SU-DHL-6 (cell line): ENCODE results near the gene DOC2B.

Experiments used
- H2AFZ ChIP-seq: fragments of 200-600 bp; sonication (generic); 2 replicates; pipeline ENCODE4 v1.6.1; 2014; ENCODE audit warnings: low read depth, mild to moderate bottlenecking, moderate library complexity, mixed read lengths, antibody characterized with exemption, low read length; ENCODE audit not compliant: severe bottlenecking
- H3F3A ChIP-seq: fragments of 200-600 bp; shearing (Covaris generic); 2 replicates; pipeline ENCODE4 v1.6.0; 2016; ENCODE audit warnings: antibody characterized with exemption, mild to moderate bottlenecking; ENCODE audit not compliant: insufficient read depth
- H3K27ac ChIP-seq: fragments of 200-600 bp; sonication (generic); 2 replicates; pipeline ENCODE4 v1.5.1; 2016; ENCODE audit warnings: low read depth, mild to moderate bottlenecking, low read length, moderate library complexity, mixed read lengths
- H3K27me3 ChIP-seq: fragments of 200-600 bp; sonication (generic), shearing (Covaris generic); 2 replicates; pipeline ENCODE4 v1.6.0; 2014; ENCODE audit warnings: mild to moderate bottlenecking, low read length
- H3K36me3 ChIP-seq: fragments of 200-600 bp; sonication (generic); 2 replicates; pipeline ENCODE4 v1.6.1; 2014; ENCODE audit warnings: mild to moderate bottlenecking, low read length, mixed read lengths
- H3K4me2 ChIP-seq: fragments of 300-600, 200-600 bp; shearing (Covaris generic), sonication (generic); 2 replicates; pipeline ENCODE4 v1.6.0; 2014; ENCODE audit warnings: low read length, low read depth, mild to moderate bottlenecking; ENCODE audit not compliant: poor library complexity, severe bottlenecking
- H3K4me3 ChIP-seq: fragments of 200-600 bp; sonication (generic); 2 replicates; pipeline ENCODE4 v1.5.1; 2014; ENCODE audit warnings: antibody characterized with exemption, low read length, mild to moderate bottlenecking, mixed read lengths; ENCODE audit not compliant: insufficient read depth, poor library complexity, severe bottlenecking
- H3K79me2 ChIP-seq: fragments of 200-600 bp; sonication (generic); 2 replicates; pipeline ENCODE4 v1.6.1; 2014; ENCODE audit warnings: mild to moderate bottlenecking, low read length, moderate library complexity; ENCODE audit not compliant: insufficient read depth
- H3K9ac ChIP-seq: fragments of 200-600 bp; sonication (generic); 2 replicates; pipeline ENCODE4 v1.7.0; 2014; ENCODE audit warnings: mild to moderate bottlenecking, low read length
- H3K9me2 ChIP-seq: fragments of 200-600 bp; sonication (generic); replicated peaks from 2 replicates; pipeline ENCODE4 v1.6.1; 2014; ENCODE audit warnings: low read length; ENCODE audit not compliant: insufficient read depth
- H3K9me3 ChIP-seq: fragments of 200-600 bp; sonication (generic); 2 replicates; pipeline ENCODE4 v1.6.1; 2014; ENCODE audit warnings: low read length, mixed read lengths; ENCODE audit not compliant: insufficient read depth
- H4K20me1 ChIP-seq: fragments of 200-600 bp; sonication (generic); 2 replicates; pipeline ENCODE4 v1.6.1; 2014; ENCODE audit warnings: low read depth, mild to moderate bottlenecking, antibody characterized with exemption, low read length, moderate library complexity, mixed read lengths
- CTCF ChIP-seq: fragments of 200-600 bp; sonication (generic); IDR thresholded peaks from one replicate; pipeline ENCODE4 v1.5.1; 2017; ENCODE audit warnings: antibody characterized with exemption, mild to moderate bottlenecking, low read length, moderate library complexity; ENCODE audit not compliant: insufficient read depth, poor library complexity, severe bottlenecking
- EZH2phosphoT487 ChIP-seq: fragments of 200-600 bp; sonication (generic), shearing (Covaris generic); conservative IDR thresholded peaks from 2 replicates; pipeline ENCODE4 v1.6.1; 2018; ENCODE audit warnings: mild to moderate bottlenecking, antibody characterized with exemption, low read length, moderate library complexity, mixed read lengths

The DOC2B gene

DNA sequence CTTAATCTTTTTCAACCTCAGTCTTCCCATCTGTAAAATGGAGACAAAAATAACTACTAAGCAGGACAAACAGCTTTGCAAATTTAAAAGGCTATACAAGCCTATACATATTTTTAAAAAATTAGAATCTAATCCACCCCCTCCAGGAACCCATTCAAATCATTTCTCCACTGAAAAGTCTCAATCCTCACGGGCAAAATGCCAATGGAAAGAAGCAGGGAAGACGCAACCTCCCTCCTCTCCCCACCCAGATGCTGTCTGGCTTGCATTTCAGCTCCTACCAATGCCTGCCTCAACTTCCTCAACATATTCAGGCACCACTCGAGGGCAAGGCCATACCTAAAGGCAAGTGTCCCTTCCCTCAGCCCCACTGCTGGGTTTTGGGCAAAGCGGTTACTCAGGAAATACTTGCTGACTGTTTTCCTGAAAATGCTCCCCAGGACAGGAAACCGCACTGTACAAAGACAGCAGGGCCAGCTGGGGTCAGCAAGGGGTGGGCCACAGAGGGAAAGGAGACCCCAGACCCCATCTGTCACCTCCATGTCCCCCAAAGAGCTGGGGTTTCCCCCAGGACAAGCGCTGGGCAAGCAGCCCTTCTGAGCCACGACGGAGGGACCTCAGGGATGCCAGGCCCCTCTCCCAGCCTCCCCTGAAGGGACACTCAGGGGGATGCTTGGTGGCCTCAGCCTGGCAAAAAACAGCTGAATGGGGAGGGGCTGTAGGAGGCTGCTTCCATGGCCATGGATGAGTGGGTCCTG, 47.7 kb upstream of the DOC2B start:
- Histone ChIP-seq H3K9me3 (no peaks in the 10 kb centered on the region), H3K79me2 (no peaks in the 10 kb centered on the region), H3K9ac (no peak overlapping the region), H3K36me3 (no peaks in the 10 kb centered on the region), H3K9me2 (no peaks in the 10 kb centered on the region), H2AFZ (no peak overlapping the region), H3K27me3 (no peaks in the 10 kb centered on the region), H3F3A (no peaks in the 10 kb centered on the region), H4K20me1 (no peaks in the 10 kb centered on the region), H3K4me3 (no peak overlapping the region), H3K27ac (no peak overlapping the region), H3K4me2 (no peak overlapping the region)
- TF ChIP-seq CTCF (no peak), EZH2phosphoT487 (no peak)

DNA sequence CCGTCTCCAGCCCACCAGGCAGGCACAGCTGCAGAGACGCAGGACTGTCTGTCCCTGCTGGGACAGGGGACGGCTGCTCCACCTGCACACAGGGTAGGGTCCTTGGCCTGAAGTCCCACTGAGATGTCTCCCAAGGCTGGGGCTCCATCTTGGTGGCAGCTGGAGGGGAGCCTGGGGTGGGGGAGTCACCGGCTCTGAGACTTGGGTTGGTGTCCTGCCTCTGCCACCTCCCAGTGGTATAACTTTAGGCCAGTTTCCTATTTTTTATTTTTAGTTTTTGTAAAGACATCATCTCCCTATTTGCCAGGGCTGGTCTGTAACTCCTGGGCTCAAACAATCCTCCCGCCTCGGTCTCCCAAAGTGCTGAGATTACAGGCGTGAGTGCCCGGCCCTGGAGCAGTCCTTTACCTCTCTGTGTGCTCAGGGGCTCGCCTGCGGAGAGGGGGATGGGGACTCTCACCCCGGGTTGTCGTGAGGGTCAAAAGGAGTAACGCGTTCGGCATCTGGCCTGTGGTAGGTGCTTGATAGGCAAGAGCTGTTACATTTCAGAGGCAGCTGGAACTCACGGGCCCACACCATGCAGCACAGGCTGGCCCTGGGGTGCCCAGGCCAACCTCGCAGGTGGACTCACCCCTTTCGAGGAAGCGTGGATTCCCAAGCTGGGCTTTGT, 46.6 kb upstream of the DOC2B start:
- Histone ChIP-seq H3K36me3 (no peaks in the 10 kb centered on the region), H3K4me3 (no peak overlapping the region), H3K27me3 (no peaks in the 10 kb centered on the region), H3K9ac (no peak overlapping the region), H3F3A (no peaks in the 10 kb centered on the region), H2AFZ (no peak overlapping the region), H3K79me2 (no peaks in the 10 kb centered on the region), H3K27ac (no peak overlapping the region), H4K20me1 (no peaks in the 10 kb centered on the region), H3K9me3 (no peaks in the 10 kb centered on the region), H3K9me2 (no peaks in the 10 kb centered on the region), H3K4me2 (no peak overlapping the region)
- TF ChIP-seq CTCF (no peak), EZH2phosphoT487 (no peak)

GRCh38 chr17:227078-227945, 45.9 kb upstream of the DOC2B start:
- no peaks in the 10 kb centered on the region for H3K9me3 ChIP-seq
- no peak overlapping the region for H3K9ac ChIP-seq
- no peak overlapping the region for H3K27ac ChIP-seq
- no peak overlapping the region for H2AFZ ChIP-seq
- H3K9me2 ChIP-seq, result no peaks in the 10 kb centered on the region
- no peaks in the 10 kb centered on the region for H3K36me3 ChIP-seq
- TF ChIP-seq EZH2phosphoT487 (no peak), CTCF (no peak)
- H3K27me3 ChIP-seq, result no peaks in the 10 kb centered on the region
- H3K79me2 ChIP-seq, result no peaks in the 10 kb centered on the region
- H3K4me2 ChIP-seq, result no peak overlapping the region
- H4K20me1 ChIP-seq, result no peaks in the 10 kb centered on the region
- no peak overlapping the region for H3K4me3 ChIP-seq
- no peaks in the 10 kb centered on the region for H3F3A ChIP-seq
